Stomach (tissue), 9 donors: ENCODE results near the gene WDR35. TPM values are rescaled to one million over a fixed set of nuclear protein-coding genes. Genes with fewer than 3 reads are reported as not detected.

ENCODE experiments used
- DNase-seq, 2 donors: peaks; one replicate each; pipeline versions ENCODE4 v3.0.0 to v3.0.0-alpha.2; 2013 to 2019
- H3K27ac ChIP-seq, 5 donors: fragments of 200-600 bp in 4 of 5; sonication (generic) in 4 of 5; one replicate each; pipeline ENCODE4 v1.5.1; 2013 to 2019; ENCODE audit warnings: mild to moderate bottlenecking in 1 of 5, moderate library complexity in 1 of 5
- H3K27me3 ChIP-seq, 3 donors: fragments of 200-600 bp; sonication (generic); one replicate each; pipeline ENCODE4 v1.5.1; 2017 to 2019; ENCODE audit warnings: mixed run types in 1 of 3
- H3K36me3 ChIP-seq, 4 donors: fragments of 200-600 bp; sonication (generic); 1 replicate in 3 of 4; 2 replicates in 1 of 4; pipeline ENCODE4 v1.5.1; 2016 to 2019
- H3K4me1 ChIP-seq, 4 donors: fragments of 200-600 bp; sonication (generic); one replicate each; pipeline ENCODE4 v1.5.1; 2016 to 2019
- H3K4me3 ChIP-seq, 4 donors: fragments of 200-600 bp; sonication (generic) in 3 of 4; one replicate each; pipeline ENCODE4 v1.5.1; 2016 to 2019; ENCODE audit warnings: mild to moderate bottlenecking in 1 of 4
- H3K9me3 ChIP-seq, 4 donors: fragments of 200-600 bp; sonication (generic); one replicate each; pipeline ENCODE4 v1.5.1; 2016 to 2019
- CTCF ChIP-seq, 7 experiments: fragments of 450-650 bp in 4 of 7; fragments of 200-600 bp in 3 of 7; sonication (generic) in 3 of 7; IDR thresholded peaks; one replicate each; pipeline ENCODE4 v1.5.1; 2016 to 2019; ENCODE audit warnings: antibody characterized with exemption in 7 of 7, control low read depth in 2 of 7, mild to moderate bottlenecking in 1 of 7
- EP300 ChIP-seq: sonication (generic); formaldehyde crosslinking; IDR thresholded peaks from one replicate; pipeline ENCODE4 v1.6.1; 2017; ENCODE audit warnings: antibody characterized with exemption
- POLR2A ChIP-seq, 4 donors: fragments of 450-650 bp; IDR thresholded peaks; one replicate each; pipeline ENCODE4 v1.6.1; 2016; ENCODE audit warnings: antibody characterized with exemption in 4 of 4, control low read depth in 2 of 4, mild to moderate bottlenecking in 1 of 4, moderate library complexity in 1 of 4
- POLR2AphosphoS5 ChIP-seq, 3 donors: sonication (generic); formaldehyde crosslinking; IDR thresholded peaks; one replicate each; pipeline ENCODE4 v1.6.1; 2016; ENCODE audit warnings: antibody characterized with exemption in 3 of 3
- WGBS, 5 donors: extraction: QIAGEN DNeasy Blood & Tissue Kit in 3 of 5; methylation state at CpG; one replicate each; pipeline versions ENCODE4 v1.1.5 to v1.1.7; 2013 to 2018; 5-methylcytosine and 5-hydroxymethylcytosine counted together
- intact Hi-C: fragments of 100-400 bp; cut with DNase I; formaldehyde crosslinking; loops from one replicate; pipeline ENCODE4 v1.15.1; 2023; ENCODE audit warnings: low total_unique reads
- polyA plus RNA-seq, 3 donors: library from polyadenylated mRNA; stranded (reverse); fragments of 200-250 nt; gene quantifications; one replicate each; pipeline ENCODE4 v1.2.3, GENCODE V29; 2013
- total RNA-seq, 5 donors: library from RNA; depleted of rRNA; stranded (reverse); fragments of >200 nt; gene quantifications; one replicate each; pipeline versions ENCODE4 v1.1.0 to v1.2.3, GENCODE V29; 2014 to 2016
- donor health status: healthy with polysubstance abuse.
- donor health status: Bipolar disorder and iron deficiency.
- donor health status: healthy.

WDR35 gene
- total and polyA plus RNA-seq, 8 donors: under 0.01 to 28.3 (median 3.5) TPM

DNA sequence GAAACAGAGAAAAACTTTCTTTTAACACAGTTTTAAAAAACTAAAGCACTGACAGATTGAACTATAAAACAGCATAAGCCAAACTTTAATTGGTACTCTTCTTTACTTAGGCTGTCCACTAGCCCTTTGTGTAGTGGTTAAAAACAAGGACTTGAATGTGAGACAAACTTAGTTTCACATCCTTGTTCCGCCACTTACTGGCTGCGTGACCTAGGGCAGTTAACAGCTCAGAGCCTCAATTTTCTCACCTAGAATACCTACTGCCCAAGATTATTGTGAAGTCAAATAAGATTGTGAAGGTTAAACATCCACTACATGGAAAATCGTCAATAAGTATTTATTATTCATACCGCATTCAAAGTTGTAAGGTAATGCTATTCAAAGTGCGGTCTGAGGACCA lies 2.0 kb downstream of the WDR35 start:
- WGBS, 5 donors: 92 to 95% (median 95%) methylated on average over 5 of the region's 5 CpGs
- H3K4me3 ChIP-seq: no peak overlapping the region
- H3K9me3 ChIP-seq: no peaks in the 10 kb centered on the region
- peaks cover 5 to 29% (median 20%) of the 10 kb centered on the region in 4 donors for H3K4me1 ChIP-seq
- H3K36me3 ChIP-seq: peaks cover 0 to 7% (median 2%) of the 10 kb centered on the region in 4 donors
- no peak for DNase-seq
- no peak overlapping the region for H3K27ac ChIP-seq
- intact Hi-C loops: no loop called here
- TF ChIP-seq POLR2A (IDR thresholded peaks at IDR 0.05) (no peak), EP300 (no peak), POLR2AphosphoS5 (IDR thresholded peaks at IDR 0.05) (no peak)
- H3K27me3 ChIP-seq: peaks cover 0 to 3% (median 0%) of the 10 kb centered on the region in 3 donors

DNA sequence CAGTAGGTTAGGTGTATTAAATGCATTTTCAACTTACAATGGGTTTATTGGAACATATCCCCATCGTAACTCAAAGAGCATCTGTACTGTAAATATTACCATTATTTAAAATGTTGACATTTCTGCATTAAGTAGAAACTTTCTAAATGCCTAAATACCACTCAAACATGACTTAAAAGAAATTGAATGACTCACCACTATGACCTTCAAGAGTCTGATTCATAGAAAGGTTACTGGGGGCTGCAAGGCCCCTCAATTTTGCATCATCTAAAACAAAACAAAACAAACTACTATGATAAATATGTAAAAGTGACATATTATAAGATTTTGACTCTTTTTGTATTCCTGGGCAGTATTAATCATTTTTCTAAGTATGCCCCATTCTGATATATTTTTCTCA lies 7.6 kb downstream of the WDR35 start:
- H3K27me3 ChIP-seq: no peaks in the 10 kb centered on the region
- no peaks in the 10 kb centered on the region for H3K9me3 ChIP-seq
- TF ChIP-seq POLR2AphosphoS5 (IDR thresholded peaks at IDR 0.05) (no peak), CTCF (IDR thresholded peaks at IDR 0.05) (no peak), EP300 (no peak), POLR2A (IDR thresholded peaks at IDR 0.05) (no peak)
- H3K4me1 ChIP-seq: peaks cover 0 to 13% (median 0%) of the 10 kb centered on the region in 4 donors
- DNase-seq: no peak
- H3K4me3 ChIP-seq: no peak overlapping the region
- intact Hi-C loops: no loop called here
- peaks cover 0 to 25% (median 14%) of the 10 kb centered on the region in 4 donors for H3K36me3 ChIP-seq
- 76 to 82% (median 77%) methylated on average over 1 of the region's 1 CpG for WGBS, 5 donors
- H3K27ac ChIP-seq: no peak overlapping the region

DNA sequence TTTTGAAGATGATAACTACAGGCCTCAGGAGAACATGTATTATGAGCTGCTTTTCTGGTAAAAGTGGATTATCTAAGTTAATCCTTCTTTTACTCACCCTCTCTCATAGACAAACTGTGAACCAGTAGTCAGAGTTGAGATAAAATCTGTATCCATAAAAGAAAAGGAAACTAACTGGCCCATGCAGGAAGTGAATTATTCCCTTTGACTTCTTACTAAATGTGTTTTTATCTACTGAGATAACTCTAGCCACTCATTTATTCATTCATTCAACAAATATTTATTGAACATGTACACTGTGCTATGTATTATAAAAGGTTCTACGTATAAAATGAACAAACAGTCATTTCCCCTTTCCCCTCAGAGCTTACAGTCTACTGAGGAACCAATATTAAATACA lies 10.0 kb downstream of the WDR35 start:
- WGBS, 5 donors: 22 to 39% (median 33%) methylated on average over 1 of the region's 1 CpG
- DNase-seq: peak in 1 of 2 donors; percentile 13
- no peak overlapping the region for H3K27ac ChIP-seq

GRCh38 chr2:19973466-19973865 lies 16.4 kb downstream of the WDR35 start:
- TF ChIP-seq POLR2A (IDR thresholded peaks at IDR 0.05) (no peak), POLR2AphosphoS5 (IDR thresholded peaks at IDR 0.05) (no peak)
- no peak for DNase-seq
- H3K4me1 ChIP-seq: no peaks in the 10 kb centered on the region
- no peaks in the 10 kb centered on the region for H3K9me3 ChIP-seq
- H3K36me3 ChIP-seq: peaks cover 0 to 52% (median 44%) of the 10 kb centered on the region in 4 donors
- no peak overlapping the region for H3K27ac ChIP-seq
- H3K4me3 ChIP-seq: no peak overlapping the region
- 87 to 91% (median 90%) methylated on average over 8 of the region's 8 CpGs for WGBS, 5 donors
- intact Hi-C loops: no loop called here
- no peaks in the 10 kb centered on the region for H3K27me3 ChIP-seq

More for the DNA sequence above, 10.0 kb downstream of the WDR35 start:
- H3K4me1 ChIP-seq: peaks cover 0 to 13% (median 0%) of the 10 kb centered on the region in 4 donors
- peaks cover 0 to 38% (median 30%) of the 10 kb centered on the region in 4 donors for H3K36me3 ChIP-seq
- intact Hi-C loops: no loop called here
- H3K27me3 ChIP-seq: no peaks in the 10 kb centered on the region
- H3K9me3 ChIP-seq: no peaks in the 10 kb centered on the region
- TF ChIP-seq EP300 (no peak), CTCF (IDR thresholded peaks at IDR 0.05) (no peak), POLR2AphosphoS5 (IDR thresholded peaks at IDR 0.05) (no peak), POLR2A (IDR thresholded peaks at IDR 0.05) (no peak)
- no peak overlapping the region for H3K4me3 ChIP-seq

GRCh38 chr2:19971691-19972090 lies 18.2 kb downstream of the WDR35 start:
- H3K4me1 ChIP-seq: no peaks in the 10 kb centered on the region
- 61 to 76% (median 66%) methylated on average over 3 of the region's 3 CpGs for WGBS, 5 donors
- H3K36me3 ChIP-seq: peaks cover under 1 to 48% (median 38%) of the 10 kb centered on the region in 4 donors
- peak in 1 of 2 donors; percentile 29 for DNase-seq
- no peak overlapping the region for H3K4me3 ChIP-seq
- intact Hi-C loops: no loop called here
- H3K27ac ChIP-seq: no peak overlapping the region
- no peak for TF ChIP-seq POLR2AphosphoS5 (IDR thresholded peaks at IDR 0.05)
- no peak for TF ChIP-seq POLR2A (IDR thresholded peaks at IDR 0.05)
- TF ChIP-seq CTCF (IDR thresholded peaks at IDR 0.05): no peak
- no peak for TF ChIP-seq EP300
- no peaks in the 10 kb centered on the region for H3K27me3 ChIP-seq
- no peaks in the 10 kb centered on the region for H3K9me3 ChIP-seq
